Measurements from ENCODE around the gene CHAF1B.

The CHAF1B gene

GRCh38 chr21:36344931-36345330 lies 40.3 kb upstream of the CHAF1B start:
- Histone ChIP-seq H2AK5ac (ENCODE audit: low read depth, low read length) (no peak overlapping the region), H3K27ac (replicated peaks; ENCODE audit: low read length) (no peak overlapping the region), H4K91ac (ENCODE audit: low read depth, low read length, poor library complexity) (no peak overlapping the region), H3K79me1 (ENCODE audit: low read depth, low read length) (no peaks in the 10 kb centered on the region), H2BK120ac (ENCODE audit: low read depth, low read length) (no peak overlapping the region), H3K9ac (ENCODE audit: low read depth, low read length, poor library complexity) (no peak overlapping the region), H3K23ac (ENCODE audit: low read depth, low read length, poor library complexity) (no peak overlapping the region), H2AFZ (ENCODE audit: low read length) (no peak overlapping the region), H3K18ac (ENCODE audit: low read length) (no peak overlapping the region), H3K36me3 (replicated peaks in 1 of 2; ENCODE audit: control insufficient read depth in 2 of 2, insufficient read depth in 2 of 2, low read length in 2 of 2) (peaks cover 30 to 98% of the 10 kb centered on the region in 2 donors), H4K8ac (ENCODE audit: low read depth, low read length) (no peak overlapping the region), H3K4me3 (ENCODE audit: low read length in 2 of 2) (no peak overlapping the region), H3K9me3 (replicated peaks in 1 of 2; ENCODE audit: control insufficient read depth in 2 of 2, insufficient read depth in 1 of 2, low read depth in 1 of 2, low read length in 2 of 2) (no peaks in the 10 kb centered on the region), H3K14ac (ENCODE audit: low read length) (no peak overlapping the region), H3K27me3 (ENCODE audit: control insufficient read depth in 3 of 3, insufficient read depth in 3 of 3, low read depth in 1 of 3, low read length in 3 of 3) (no peaks in the 10 kb centered on the region), H3K4me1 (ENCODE audit: control insufficient read depth in 2 of 2, insufficient read depth in 1 of 2, low read depth in 1 of 2, low read length in 2 of 2) (no peaks in the 10 kb centered on the region), H2BK5ac (ENCODE audit: low read length) (no peak overlapping the region), H2BK12ac (ENCODE audit: low read length) (no peak overlapping the region), H2BK15ac (ENCODE audit: low read length) (no peak overlapping the region), H3K4me2 (ENCODE audit: insufficient read depth, low read length, poor library complexity, severe bottlenecking) (no peak overlapping the region), H3K4ac (ENCODE audit: low read length) (no peak overlapping the region)
- no peak for DNase-seq (ENCODE audit: low spot score)
- no CpG with 5 or more reads among the region's 1 CpG for WGBS, 2 donors (ENCODE audit: extremely low coverage in 2 of 2, insufficient read length in 2 of 2, insufficient replicate concordance in 1 of 2)

- no CpG with 5 or more reads among the region's 3 CpGs for WGBS, 2 donors (ENCODE audit: extremely low coverage in 2 of 2, insufficient read length in 2 of 2, insufficient replicate concordance in 1 of 2)
- no peak for DNase-seq (ENCODE audit: low spot score)
These were observed 37.8 kb upstream of the CHAF1B start for GRCh38 chr21:36347278-36347961.

GRCh38 chr21:36347962-36348328 lies 37.2 kb upstream of the CHAF1B start:
- Histone ChIP-seq H2BK120ac (ENCODE audit: low read depth, low read length) (no peak overlapping the region), H3K36me3 (replicated peaks in 1 of 2; ENCODE audit: control insufficient read depth in 2 of 2, insufficient read depth in 2 of 2, low read length in 2 of 2) (peaks cover 25 to 97% of the 10 kb centered on the region in 2 donors), H3K9ac (ENCODE audit: low read depth, low read length, poor library complexity) (no peak overlapping the region), H2AK5ac (ENCODE audit: low read depth, low read length) (no peak overlapping the region), H3K23ac (ENCODE audit: low read depth, low read length, poor library complexity) (no peak overlapping the region), H3K4me3 (ENCODE audit: low read length in 2 of 2) (no peak overlapping the region), H2BK5ac (ENCODE audit: low read length) (no peak overlapping the region), H3K9me3 (replicated peaks in 1 of 2; ENCODE audit: control insufficient read depth in 2 of 2, insufficient read depth in 1 of 2, low read depth in 1 of 2, low read length in 2 of 2) (no peaks in the 10 kb centered on the region), H2AFZ (ENCODE audit: low read length) (no peak overlapping the region), H3K4ac (ENCODE audit: low read length) (no peak overlapping the region), H3K79me1 (ENCODE audit: low read depth, low read length) (no peaks in the 10 kb centered on the region), H4K8ac (ENCODE audit: low read depth, low read length) (no peak overlapping the region), H3K27ac (replicated peaks; ENCODE audit: low read length) (no peak overlapping the region), H3K4me1 (ENCODE audit: control insufficient read depth in 2 of 2, insufficient read depth in 1 of 2, low read depth in 1 of 2, low read length in 2 of 2) (no peaks in the 10 kb centered on the region), H3K18ac (ENCODE audit: low read length) (no peak overlapping the region), H4K91ac (ENCODE audit: low read depth, low read length, poor library complexity) (no peak overlapping the region), H2BK15ac (ENCODE audit: low read length) (no peak overlapping the region), H2BK12ac (ENCODE audit: low read length) (no peak overlapping the region), H3K27me3 (ENCODE audit: control insufficient read depth in 3 of 3, insufficient read depth in 3 of 3, low read depth in 1 of 3, low read length in 3 of 3) (no peaks in the 10 kb centered on the region), H3K14ac (ENCODE audit: low read length) (no peak overlapping the region), H3K4me2 (ENCODE audit: insufficient read depth, low read length, poor library complexity, severe bottlenecking) (no peak overlapping the region)
- WGBS, 2 donors (ENCODE audit: extremely low coverage in 2 of 2, insufficient read length in 2 of 2, insufficient replicate concordance in 1 of 2) = no CpG with 5 or more reads among the region's 2 CpGs
- DNase-seq (ENCODE audit: low spot score) = no peak

More at GRCh38 chr21:36347278-36347961, 37.8 kb upstream of the CHAF1B start:
- Histone ChIP-seq H3K9me3 (replicated peaks in 1 of 2; ENCODE audit: control insufficient read depth in 2 of 2, insufficient read depth in 1 of 2, low read depth in 1 of 2, low read length in 2 of 2) (no peaks in the 10 kb centered on the region), H3K14ac (ENCODE audit: low read length) (no peak overlapping the region), H3K4ac (ENCODE audit: low read length) (no peak overlapping the region), H3K36me3 (replicated peaks in 1 of 2; ENCODE audit: control insufficient read depth in 2 of 2, insufficient read depth in 2 of 2, low read length in 2 of 2) (peaks cover 26 to 99% of the 10 kb centered on the region in 2 donors), H3K4me1 (ENCODE audit: control insufficient read depth in 2 of 2, insufficient read depth in 1 of 2, low read depth in 1 of 2, low read length in 2 of 2) (no peaks in the 10 kb centered on the region), H3K4me2 (ENCODE audit: insufficient read depth, low read length, poor library complexity, severe bottlenecking) (no peak overlapping the region), H2BK12ac (ENCODE audit: low read length) (no peak overlapping the region), H3K27ac (replicated peaks; ENCODE audit: low read length) (no peak overlapping the region), H3K4me3 (ENCODE audit: low read length in 2 of 2) (no peak overlapping the region), H2BK120ac (ENCODE audit: low read depth, low read length) (no peak overlapping the region), H2BK5ac (ENCODE audit: low read length) (no peak overlapping the region), H4K8ac (ENCODE audit: low read depth, low read length) (no peak overlapping the region), H2AFZ (ENCODE audit: low read length) (no peak overlapping the region), H4K91ac (ENCODE audit: low read depth, low read length, poor library complexity) (no peak overlapping the region), H2AK5ac (ENCODE audit: low read depth, low read length) (no peak overlapping the region), H3K23ac (ENCODE audit: low read depth, low read length, poor library complexity) (no peak overlapping the region), H3K9ac (ENCODE audit: low read depth, low read length, poor library complexity) (no peak overlapping the region), H3K79me1 (ENCODE audit: low read depth, low read length) (no peaks in the 10 kb centered on the region), H3K27me3 (ENCODE audit: control insufficient read depth in 3 of 3, insufficient read depth in 3 of 3, low read depth in 1 of 3, low read length in 3 of 3) (no peaks in the 10 kb centered on the region), H2BK15ac (ENCODE audit: low read length) (no peak overlapping the region), H3K18ac (ENCODE audit: low read length) (no peak overlapping the region)

- H3K4me3 ChIP-seq (ENCODE audit: low read length in 2 of 2) = no peak overlapping the region
- H2AK5ac ChIP-seq (ENCODE audit: low read depth, low read length) = no peak overlapping the region
- H3K36me3 ChIP-seq (replicated peaks in 1 of 2; ENCODE audit: control insufficient read depth in 2 of 2, insufficient read depth in 2 of 2, low read length in 2 of 2) = peaks cover 28 to 93% of the 10 kb centered on the region in 2 donors
- H3K4me1 ChIP-seq (ENCODE audit: control insufficient read depth in 2 of 2, insufficient read depth in 1 of 2, low read depth in 1 of 2, low read length in 2 of 2) = no peaks in the 10 kb centered on the region
- no peak overlapping the region for H2BK15ac ChIP-seq (ENCODE audit: low read length)
- H2BK5ac ChIP-seq (ENCODE audit: low read length) = no peak overlapping the region
- no CpG with 5 or more reads among the region's 2 CpGs for WGBS, 2 donors (ENCODE audit: extremely low coverage in 2 of 2, insufficient read length in 2 of 2, insufficient replicate concordance in 1 of 2)
- no peak for DNase-seq (ENCODE audit: low spot score)
- H2BK12ac ChIP-seq (ENCODE audit: low read length) = no peak overlapping the region
- no peaks in the 10 kb centered on the region for H3K9me3 ChIP-seq (replicated peaks in 1 of 2; ENCODE audit: control insufficient read depth in 2 of 2, insufficient read depth in 1 of 2, low read depth in 1 of 2, low read length in 2 of 2)
- no peak overlapping the region for H4K91ac ChIP-seq (ENCODE audit: low read depth, low read length, poor library complexity)
- H2BK120ac ChIP-seq (ENCODE audit: low read depth, low read length) = no peak overlapping the region
- H3K79me1 ChIP-seq (ENCODE audit: low read depth, low read length) = no peaks in the 10 kb centered on the region
- no peak overlapping the region for H3K4ac ChIP-seq (ENCODE audit: low read length)
- H3K18ac ChIP-seq (ENCODE audit: low read length) = no peak overlapping the region
- no peak overlapping the region for H3K14ac ChIP-seq (ENCODE audit: low read length)
- H3K27me3 ChIP-seq (ENCODE audit: control insufficient read depth in 3 of 3, insufficient read depth in 3 of 3, low read depth in 1 of 3, low read length in 3 of 3) = no peaks in the 10 kb centered on the region
- no peak overlapping the region for H3K4me2 ChIP-seq (ENCODE audit: insufficient read depth, low read length, poor library complexity, severe bottlenecking)
- no peak overlapping the region for H2AFZ ChIP-seq (ENCODE audit: low read length)
- H3K23ac ChIP-seq (ENCODE audit: low read depth, low read length, poor library complexity) = no peak overlapping the region
- no peak overlapping the region for H3K9ac ChIP-seq (ENCODE audit: low read depth, low read length, poor library complexity)
- H4K8ac ChIP-seq (ENCODE audit: low read depth, low read length) = no peak overlapping the region
- H3K27ac ChIP-seq (replicated peaks; ENCODE audit: low read length) = no peak overlapping the region
These were observed 35.9 kb upstream of the CHAF1B start for GRCh38 chr21:36349315-36349714.

All from neuronal stem cell (in vitro differentiated cells).